ENCODE data around the gene PPP1R3E.

DNA sequence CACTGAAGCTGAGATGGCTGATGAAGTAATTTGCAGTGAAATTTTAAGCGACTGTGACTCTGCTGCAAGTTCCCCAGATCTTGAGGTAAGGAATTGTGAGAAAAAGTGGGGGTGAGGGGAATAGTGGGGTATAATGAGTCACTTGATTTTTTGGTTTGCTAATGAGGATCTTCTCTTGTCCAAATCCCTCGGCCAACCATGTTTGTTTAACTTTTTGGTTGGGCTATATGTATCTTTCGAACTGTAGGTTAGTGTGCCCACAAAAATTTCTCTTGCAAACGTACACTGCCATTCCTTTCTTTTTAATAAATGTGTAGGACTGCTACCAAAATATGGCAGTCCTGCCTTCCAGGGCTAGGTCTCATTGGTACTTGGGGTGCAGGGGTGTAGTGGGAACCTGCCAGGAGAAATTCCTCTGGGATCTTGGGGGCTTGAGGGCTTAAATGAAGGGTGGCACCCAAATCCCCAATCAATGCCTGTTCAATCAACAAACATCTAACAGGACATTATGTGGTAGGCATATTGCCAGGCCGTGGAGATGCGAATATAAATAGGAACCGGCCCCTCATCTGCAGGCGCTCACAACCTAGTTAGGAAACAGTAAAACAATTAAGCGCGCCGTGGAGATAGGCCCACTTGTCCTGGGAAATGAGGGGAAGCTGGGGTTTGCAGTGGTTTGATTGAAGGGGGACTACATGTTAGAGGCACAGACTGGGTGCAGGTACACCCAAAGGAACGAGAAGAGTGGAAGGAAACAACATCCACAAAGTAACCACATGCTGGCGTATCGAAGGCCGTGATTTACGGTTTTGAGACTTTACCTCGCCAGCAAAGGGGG lies 17.3 kb upstream of the PPP1R3E start:
- TF ChIP-seq, protein P1, sequence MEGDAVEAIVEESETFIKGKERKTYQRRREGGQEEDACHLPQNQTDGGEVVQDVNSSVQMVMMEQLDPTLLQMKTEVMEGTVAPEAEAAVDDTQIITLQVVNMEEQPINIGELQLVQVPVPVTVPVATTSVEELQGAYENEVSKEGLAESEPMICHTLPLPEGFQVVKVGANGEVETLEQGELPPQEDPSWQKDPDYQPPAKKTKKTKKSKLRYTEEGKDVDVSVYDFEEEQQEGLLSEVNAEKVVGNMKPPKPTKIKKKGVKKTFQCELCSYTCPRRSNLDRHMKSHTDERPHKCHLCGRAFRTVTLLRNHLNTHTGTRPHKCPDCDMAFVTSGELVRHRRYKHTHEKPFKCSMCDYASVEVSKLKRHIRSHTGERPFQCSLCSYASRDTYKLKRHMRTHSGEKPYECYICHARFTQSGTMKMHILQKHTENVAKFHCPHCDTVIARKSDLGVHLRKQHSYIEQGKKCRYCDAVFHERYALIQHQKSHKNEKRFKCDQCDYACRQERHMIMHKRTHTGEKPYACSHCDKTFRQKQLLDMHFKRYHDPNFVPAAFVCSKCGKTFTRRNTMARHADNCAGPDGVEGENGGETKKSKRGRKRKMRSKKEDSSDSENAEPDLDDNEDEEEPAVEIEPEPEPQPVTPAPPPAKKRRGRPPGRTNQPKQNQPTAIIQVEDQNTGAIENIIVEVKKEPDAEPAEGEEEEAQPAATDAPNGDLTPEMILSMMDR (conservative IDR thresholded peaks at IDR 0.05 in 1 of 2, IDR thresholded peaks at IDR 0.05 in 1 of 2; ENCODE audit: extremely low read depth in 1 of 2, insufficient read depth in 1 of 2, low read depth in 1 of 2, low read length in 2 of 2) = no peak
- TF ChIP-seq EZH2 (IDR thresholded peaks at IDR 0.05; ENCODE audit: borderline replicate concordance, low read length) = no peak

Measured in mammary epithelial cell (primary cell).